ENCODE data around the gene AKAP1.

GRCh38 chr17:57105591-57105990 is 20.5 kb downstream of the AKAP1 start:
- TF ChIP-seq CTCF (IDR thresholded peaks at IDR 0.05) = no peak
- no peak for TF ChIP-seq POLR2A (IDR thresholded peaks at IDR 0.05)
- no peak for TF ChIP-seq POLR2AphosphoS5 (IDR thresholded peaks at IDR 0.05)
- no peak for TF ChIP-seq EP300 (IDR thresholded peaks at IDR 0.05)
